Cardiac fibroblast (primary cell): ENCODE data around the gene GFRA1.

Experiments
- DNase-seq, 2 donors: peaks; one replicate each; pipeline versions ENCODE4 v3.0.0 to v3.0.0-alpha.2; 2010; ENCODE audit warnings: low read depth in 2 of 2
- H3K4me3 ChIP-seq, 2 donors: replicated peaks in 1 of 2; 1 replicate in 1 of 2; 2 replicates in 1 of 2; pipeline ENCODE4 v1.5.1; 2011; ENCODE audit warnings: low read depth in 2 of 2, low read length in 2 of 2, mild to moderate bottlenecking in 2 of 2, moderate library complexity in 1 of 2
- CTCF ChIP-seq: IDR thresholded peaks from one replicate; pipeline ENCODE4 v1.5.1; 2011; ENCODE audit warnings: low read depth, mild to moderate bottlenecking, low read length, inconsistent platforms

The GFRA1 gene

GRCh38 chr10:116099023-116099420 is 174.0 kb downstream of the GFRA1 start:
- no peak for DNase-seq
- H3K4me3 ChIP-seq, result no peak overlapping the region
- TF ChIP-seq CTCF, result no peak

- DNase-seq, result no peak
- no peak for TF ChIP-seq CTCF
- H3K4me3 ChIP-seq, result no peak overlapping the region
Measured at GRCh38 chr10:116098411-116099022, 174.5 kb downstream of the GFRA1 start.

GRCh38 chr10:116097239-116097784 is 175.7 kb downstream of the GFRA1 start:
- no peak for TF ChIP-seq CTCF
- no peak overlapping the region for H3K4me3 ChIP-seq
- no peak for DNase-seq

GRCh38 chr10:116096526-116096925 is 176.5 kb downstream of the GFRA1 start:
- no peak for TF ChIP-seq CTCF

GRCh38 chr10:116094356-116094755 is 178.7 kb downstream of the GFRA1 start:
- no peak for TF ChIP-seq CTCF
- H3K4me3 ChIP-seq, result no peak overlapping the region
- DNase-seq, result no peak

More at GRCh38 chr10:116096526-116096925, 176.5 kb downstream of the GFRA1 start:
- no peak for DNase-seq
- no peak overlapping the region for H3K4me3 ChIP-seq

- DNase-seq, result no peak
- no peak for TF ChIP-seq CTCF
- H3K4me3 ChIP-seq, result no peak overlapping the region
Measured at GRCh38 chr10:116093031-116093430, 180.0 kb downstream of the GFRA1 start.

GRCh38 chr10:116088985-116089384 is 184.0 kb downstream of the GFRA1 start:
- TF ChIP-seq CTCF, result no peak
- H3K4me3 ChIP-seq, result no peak overlapping the region
- DNase-seq, result no peak
